Measurements from ENCODE around the gene HOXB2.
"Not testable (repeated sequence)": the region's sequence is repeated elsewhere in the genome, so short reads cannot be mapped to it uniquely, and the experiment has no call there.

HOXB2 gene

DNA sequence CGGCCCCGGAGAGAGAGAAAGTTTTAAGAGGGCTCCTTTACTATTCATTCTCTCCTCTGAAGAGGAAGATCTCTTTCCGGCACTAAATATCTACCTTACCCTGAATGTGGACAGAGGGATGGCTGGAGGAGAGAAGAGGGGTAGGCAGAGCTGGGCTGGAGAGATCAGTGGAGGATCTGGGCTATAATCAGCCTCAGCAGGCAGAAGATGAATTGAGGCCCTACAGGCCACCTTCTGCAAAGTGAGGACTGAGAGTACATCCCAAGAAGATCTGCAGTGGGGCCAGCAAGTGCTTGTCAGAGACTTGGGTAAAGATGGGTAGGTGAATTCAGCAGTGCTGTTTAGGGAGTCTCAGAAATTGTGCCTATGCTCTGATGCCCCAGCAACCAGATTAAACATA lies 7.6 kb downstream of the HOXB2 start:
- DNase-seq, result no peak

DNA sequence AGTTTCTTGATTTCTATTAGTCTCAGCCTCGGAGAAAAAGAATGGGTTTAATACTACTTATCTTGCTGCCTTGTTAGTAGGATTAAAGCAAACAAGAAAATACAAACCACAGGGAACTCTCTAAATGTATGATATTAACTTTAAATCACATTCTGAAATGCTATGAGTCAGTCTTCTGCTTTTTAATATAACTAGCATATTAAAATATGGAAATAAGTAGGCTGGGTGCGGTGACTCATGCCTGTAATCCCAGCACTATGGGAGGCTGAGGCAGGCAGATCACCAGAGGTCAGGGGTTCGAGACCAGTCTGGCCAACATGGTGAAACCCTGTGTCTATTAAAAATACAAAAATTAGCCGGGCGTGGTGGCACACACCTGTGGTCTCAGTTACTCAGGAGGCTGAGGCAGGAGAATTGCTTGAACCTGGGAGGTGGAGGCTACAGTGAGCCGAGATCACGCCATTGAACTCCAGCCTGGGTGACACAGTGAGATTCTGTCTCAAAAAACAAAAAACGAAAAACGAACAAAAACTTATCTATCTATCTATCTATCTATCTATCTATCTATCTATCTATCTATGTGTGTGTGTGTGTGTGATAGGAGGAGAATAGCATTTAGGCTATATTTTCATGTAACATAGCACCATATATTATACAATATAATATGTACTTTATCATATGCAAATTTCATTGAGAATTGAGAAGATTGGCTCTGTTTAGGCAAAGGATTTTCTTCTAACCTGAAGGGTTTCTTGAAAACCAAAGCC lies 8.9 kb downstream of the HOXB2 start:
- not testable (repeated sequence) for DNase-seq

DNA sequence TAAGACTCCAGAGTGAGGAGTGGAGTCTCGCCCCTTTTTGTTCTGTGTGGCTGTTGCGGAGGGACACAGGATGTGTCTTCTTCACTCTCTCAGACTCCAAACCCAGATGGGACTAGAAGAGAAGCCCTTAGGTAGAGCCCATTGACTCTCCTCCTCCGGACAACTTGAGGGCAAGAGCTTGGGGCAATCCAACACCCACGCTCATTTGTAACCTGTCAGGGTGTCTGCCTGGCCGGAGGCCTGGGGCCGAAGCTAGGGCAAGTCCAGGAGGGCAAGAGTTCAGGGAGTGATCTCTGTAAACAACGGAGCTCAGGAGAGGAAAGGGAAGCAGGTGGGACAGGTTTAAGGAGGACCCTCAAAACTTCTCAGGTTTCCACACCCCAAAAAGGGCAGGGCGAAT lies 12.6 kb downstream of the HOXB2 start:
- DNase-seq, result no peak

DNA sequence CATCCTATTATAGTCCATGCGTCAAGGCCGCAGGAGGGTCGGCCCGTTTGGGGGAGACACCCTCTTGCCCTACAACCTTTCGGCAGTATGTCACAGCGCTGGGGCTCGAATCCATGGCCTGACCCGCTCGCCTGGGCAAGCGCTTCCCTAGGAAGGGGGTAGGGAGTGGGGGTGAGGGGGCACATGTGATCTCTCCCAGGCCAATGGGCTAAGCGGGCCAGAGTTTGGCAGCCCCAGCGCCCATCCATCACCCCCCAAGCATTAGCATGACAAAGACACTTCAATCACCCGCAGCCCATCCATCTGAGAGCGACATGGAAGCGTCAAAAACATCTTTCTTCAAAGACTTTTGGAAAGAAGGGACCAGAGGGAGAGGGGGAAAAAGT lies 14.0 kb downstream of the HOXB2 start, which contains the start of gene HOXB1:
TSS of gene HOXB1 (minus strand) at position 125 of the 386 bp plus-strand sequence. CDS start at position 18, 107 bp downstream.
- no peak for DNase-seq

DNA sequence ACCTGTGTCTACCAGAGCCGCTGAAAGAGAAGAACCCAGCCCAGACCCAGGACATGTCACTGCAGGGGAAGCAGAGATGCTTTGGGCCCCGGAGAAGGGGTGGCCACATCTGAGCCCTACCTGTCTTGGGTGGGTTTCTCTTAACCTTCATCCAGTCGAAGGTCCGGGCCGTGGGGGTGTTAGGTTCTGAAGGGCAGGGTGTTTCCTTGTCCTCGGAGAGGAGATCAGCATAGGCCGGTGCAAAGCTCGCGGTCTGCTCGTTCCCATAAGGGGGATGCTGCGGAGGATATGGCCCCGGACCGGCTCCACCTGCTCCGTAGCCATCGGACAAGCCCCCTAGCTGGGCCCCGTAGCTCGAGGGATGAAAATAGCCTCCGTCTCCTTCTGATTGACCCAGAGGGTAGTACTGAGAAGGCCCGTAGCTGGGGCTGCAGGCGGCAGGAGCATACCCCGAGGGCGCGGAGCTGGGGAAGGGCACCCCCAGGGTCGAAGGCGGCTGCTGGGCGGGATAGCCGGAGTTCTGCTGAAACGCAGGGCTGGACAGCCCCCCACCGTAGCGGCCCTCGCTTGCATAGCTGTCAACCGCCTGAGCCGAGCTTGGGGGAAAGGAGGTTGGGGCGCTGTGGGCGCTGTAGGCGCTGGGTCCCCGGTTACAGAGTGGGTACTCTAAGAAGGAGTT lies 14.6 kb downstream of the HOXB2 start:
- DNase-seq, result no peak

DNA sequence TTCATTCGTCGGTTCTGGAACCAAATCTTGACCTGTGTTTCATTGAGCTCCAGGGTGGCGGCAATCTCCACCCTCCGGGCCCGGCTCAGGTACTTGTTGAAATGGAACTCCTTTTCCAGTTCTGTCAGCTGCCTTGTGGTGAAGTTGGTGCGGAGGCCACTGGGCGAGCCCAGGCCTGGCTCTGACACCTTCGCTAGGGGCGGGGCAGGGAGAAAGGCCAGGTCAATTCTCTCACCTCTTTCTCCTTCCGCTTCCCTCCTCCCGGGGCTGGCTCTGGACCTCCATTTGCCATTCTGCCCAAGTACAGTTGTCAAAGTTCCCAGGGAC lies 15.3 kb downstream of the HOXB2 start:
- no peak for DNase-seq

DNA sequence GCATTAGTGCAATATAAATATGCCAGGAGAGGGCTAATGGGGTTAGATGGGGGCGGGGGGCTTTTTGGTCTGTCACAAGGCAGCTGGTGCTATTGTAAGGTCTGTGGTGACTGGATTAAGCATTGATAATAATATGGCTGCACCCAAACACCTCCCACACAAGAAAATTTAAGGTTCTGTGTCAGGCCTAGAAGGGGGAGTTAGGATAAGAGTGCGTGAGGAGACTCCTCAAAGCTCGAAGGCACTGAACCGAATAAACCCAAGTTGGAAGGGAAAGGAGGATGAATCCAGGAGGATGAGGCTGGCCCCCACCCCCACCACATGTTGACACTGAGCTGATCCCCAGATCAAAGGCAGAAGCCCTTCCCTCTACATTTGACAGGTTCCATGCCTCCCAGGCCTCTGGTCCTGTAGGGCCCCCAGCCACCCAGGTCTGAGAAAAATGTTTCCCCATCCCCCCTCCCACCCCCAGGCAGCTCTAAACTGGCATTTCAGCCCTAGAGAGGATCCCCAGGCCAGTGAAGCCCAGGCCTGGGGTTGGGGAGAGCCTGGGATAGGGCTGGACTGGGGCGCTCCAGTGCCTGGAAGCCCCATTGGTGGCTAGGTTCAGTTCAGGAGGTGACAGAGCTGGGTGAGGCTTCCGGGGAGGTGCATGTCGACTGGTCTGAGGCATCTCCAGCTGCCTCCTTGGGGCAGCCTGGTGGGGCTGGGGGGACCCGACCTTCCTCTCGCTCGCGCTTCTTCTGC lies 15.8 kb downstream of the HOXB2 start:
- DNase-seq, result no peak

DNA sequence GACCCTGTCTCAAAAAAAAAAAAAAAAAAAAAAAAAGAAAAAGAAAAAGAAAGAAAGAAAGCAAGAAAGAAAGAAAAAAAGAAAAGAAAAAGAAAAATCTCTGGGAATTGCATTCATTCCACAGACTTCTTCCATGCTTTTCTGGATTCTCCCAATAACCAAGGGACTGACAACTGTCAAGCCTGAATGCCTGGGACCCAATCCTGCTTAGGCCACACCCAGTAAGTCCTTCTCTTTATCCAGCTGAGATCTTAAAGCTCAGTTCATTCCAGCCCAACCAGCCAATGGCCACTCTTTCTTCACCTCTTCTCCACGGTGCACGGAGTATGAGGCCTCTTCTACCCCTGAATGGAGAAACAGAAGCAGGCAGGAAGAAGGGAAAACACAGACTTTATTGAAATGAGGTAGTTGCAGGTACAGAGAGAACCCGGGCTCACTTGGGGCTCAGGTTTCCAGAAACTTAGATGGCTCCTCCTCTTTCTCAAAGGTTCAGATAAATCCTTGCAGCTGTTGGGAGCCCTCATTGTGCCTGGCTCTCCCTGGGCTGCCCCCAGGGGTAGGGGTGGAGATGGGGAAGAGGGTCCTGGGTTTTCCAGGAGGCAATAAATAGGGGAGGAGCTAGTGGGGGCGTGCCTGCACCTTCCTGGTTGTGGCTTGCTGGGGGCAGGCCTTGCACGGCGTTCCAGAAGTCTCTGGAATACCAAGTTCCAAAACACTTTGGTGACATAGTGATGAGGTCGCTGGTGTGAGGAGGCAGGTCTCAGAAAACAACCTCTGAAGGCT lies 16.6 kb downstream of the HOXB2 start:
- DNase-seq, result peak; percentile 50

DNA sequence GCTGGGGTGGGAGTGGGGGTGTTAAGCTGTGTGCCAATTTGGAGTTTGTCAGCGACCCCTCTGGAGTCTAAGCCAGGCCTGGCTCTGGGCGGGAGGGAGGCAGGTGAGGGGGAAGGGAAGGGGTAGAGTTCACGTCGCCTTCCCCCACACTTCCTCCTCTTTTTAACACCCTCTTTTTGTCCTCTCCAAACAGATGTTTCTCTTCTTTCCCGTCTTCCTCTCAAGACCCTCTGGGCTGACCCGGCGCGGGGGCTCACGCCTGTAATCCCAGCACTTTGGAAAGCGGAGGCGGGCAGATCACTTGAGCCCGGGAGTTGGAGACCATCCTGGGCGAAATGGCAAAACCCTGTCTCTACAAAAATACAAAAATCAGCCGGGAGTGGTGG lies 17.4 kb downstream of the HOXB2 start:
- no peak for DNase-seq

DNA sequence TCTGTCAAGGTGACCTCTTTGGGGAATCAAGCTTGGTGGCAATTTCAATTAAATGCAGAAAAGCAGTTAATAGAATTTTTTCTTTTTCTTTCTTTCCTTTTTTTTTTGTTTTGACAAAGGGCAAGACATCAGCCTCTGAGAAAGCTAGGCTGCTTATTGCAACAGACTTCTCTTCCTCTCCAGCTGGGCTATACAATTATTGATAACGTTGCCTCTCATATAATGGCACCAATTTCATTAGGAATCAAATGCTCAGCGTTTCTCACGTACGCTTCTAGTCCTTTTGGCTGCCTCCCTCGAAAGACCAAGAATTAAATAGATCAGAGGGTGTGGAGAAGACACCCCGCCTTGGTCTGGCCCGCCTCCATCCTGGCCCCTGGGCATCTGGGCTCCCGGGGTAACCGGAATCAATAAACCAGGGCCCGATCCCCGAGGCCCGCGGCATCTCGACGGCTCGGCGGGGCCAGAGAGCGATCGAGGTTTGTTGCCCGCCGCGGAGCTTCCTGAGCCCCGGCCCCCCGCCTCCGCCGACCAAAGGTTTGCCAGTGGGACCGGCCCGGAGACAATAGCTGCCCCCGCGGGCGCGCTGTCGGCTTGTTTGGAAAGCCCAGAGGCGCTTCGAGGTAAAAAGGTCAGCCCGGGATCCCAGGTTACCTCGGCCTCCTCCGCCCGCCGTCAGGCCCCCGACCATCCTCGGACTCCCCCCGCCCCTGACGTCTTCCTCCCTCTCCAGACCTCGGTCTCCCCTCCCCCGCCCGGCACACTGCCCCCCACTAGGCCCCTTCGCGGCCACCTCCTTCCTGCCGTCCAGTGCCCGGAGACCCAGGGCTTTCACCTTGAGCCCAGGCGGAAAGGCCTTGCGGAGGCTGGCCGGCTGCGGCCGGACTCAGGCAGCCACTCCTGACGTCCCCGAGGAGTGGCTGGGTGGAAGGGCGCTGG lies 18.0 kb downstream of the HOXB2 start:
- no peak for DNase-seq

DNA sequence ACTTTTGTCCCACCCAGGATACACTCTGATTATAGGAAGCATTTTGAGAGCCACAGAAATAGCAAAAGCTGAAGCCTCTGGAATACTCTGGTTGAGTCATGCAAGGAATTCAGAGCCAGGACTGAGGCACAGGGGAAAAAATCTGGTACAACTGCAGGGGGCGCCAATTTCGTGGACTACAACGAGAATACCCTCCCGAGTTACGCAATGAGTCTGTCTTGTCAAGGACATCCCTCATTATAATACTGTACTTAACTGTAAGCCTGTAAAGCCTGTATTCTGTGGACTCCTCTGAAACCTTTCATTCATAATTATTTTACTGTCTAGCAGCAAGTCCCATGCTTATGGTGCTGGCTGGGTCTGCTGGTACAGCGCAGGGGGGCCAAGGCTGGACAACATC lies 21.9 kb downstream of the HOXB2 start:
- DNase-seq, result no peak

DNA sequence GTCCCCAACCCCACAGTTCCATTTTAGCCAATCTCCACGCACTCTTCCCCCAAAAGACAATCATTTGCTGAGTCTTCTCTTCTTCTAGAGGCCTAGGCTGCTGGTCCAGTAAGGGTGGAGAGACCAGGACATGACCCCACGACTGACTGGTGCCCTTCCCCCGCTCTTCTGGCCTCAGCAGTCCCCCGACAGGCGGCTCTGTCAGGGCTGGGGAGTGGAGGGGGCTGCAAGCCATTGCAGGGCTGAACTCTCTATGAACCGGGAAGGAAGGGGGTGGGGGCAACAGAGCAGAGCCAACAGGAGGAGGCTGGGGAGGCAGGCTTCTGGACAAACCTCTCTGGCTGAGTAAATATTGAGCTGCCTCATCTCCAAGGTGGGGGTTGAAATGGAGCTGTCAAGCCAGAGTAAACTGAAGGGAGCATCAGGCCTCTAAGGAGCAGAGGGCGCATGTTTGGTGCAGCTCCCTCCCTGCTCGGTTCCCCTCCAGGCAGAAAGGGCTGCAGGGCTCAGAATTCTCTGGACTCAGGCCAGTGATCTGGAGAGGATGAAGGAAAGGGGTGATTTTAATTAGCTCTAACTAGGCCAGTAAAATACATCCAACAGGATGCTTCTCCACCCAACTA lies 22.8 kb downstream of the HOXB2 start:
- no peak for DNase-seq

DNA sequence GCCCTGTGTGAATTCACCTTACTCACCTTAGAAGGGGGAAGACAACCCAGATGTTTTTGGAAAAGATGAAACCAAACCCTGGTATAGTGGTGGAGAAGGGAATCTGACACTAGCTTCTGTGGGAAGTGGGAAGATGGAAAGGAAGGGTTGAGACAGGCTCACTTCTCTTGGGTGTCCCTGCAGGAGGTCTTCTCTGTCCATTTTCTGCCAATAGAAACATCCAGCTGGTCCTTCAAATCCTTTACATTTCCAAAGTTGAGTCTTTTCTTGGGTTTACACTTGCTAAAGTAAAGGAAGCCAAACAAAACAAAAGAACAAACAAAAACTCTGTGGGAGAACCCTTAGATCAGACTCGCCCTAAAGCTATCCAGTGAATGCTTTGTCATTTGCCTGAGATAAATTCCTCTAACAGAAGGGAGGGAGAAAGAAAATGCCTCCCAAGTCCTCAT lies 24.3 kb downstream of the HOXB2 start:
- DNase-seq, result no peak

DNA sequence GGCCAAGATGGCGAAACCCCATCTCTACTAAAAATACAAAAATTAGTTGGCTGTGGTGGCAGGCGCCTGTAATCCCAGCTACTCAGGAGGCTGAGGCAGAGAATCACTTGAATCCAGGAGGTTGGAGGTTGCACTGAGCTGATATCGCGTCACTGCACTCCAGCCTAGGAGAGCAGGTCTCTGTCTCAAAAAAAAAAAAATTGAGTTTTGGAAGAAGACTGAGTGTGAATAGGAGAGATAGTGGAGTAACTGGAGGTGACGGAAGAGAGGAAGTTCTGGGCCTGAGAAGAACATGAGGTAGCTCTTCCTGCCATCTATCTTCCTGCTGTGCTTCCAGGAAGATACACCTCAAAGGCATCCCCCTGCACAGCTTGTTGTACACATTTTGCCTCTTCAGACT lies 25.5 kb downstream of the HOXB2 start:
- no peak for DNase-seq

DNA sequence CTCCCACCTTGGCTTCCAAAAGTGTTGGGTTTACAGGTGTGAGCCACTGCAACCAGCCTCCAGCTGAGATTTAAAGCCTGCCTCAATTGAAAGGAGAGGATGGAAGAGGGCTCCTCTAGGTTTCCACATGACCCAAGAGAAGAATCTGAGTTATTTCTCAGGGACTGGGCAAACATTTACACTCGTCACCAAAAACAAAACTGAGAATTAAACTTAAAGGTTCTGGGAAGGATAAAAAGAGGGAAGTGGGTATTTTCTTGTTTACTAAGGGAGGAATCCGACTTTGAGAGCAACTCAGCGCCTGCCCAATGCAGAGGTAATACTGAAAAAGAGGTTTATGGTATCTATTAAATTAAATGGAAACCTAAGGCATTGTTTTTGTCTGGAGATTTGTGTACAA lies 27.4 kb downstream of the HOXB2 start:
- no peak for DNase-seq

DNA sequence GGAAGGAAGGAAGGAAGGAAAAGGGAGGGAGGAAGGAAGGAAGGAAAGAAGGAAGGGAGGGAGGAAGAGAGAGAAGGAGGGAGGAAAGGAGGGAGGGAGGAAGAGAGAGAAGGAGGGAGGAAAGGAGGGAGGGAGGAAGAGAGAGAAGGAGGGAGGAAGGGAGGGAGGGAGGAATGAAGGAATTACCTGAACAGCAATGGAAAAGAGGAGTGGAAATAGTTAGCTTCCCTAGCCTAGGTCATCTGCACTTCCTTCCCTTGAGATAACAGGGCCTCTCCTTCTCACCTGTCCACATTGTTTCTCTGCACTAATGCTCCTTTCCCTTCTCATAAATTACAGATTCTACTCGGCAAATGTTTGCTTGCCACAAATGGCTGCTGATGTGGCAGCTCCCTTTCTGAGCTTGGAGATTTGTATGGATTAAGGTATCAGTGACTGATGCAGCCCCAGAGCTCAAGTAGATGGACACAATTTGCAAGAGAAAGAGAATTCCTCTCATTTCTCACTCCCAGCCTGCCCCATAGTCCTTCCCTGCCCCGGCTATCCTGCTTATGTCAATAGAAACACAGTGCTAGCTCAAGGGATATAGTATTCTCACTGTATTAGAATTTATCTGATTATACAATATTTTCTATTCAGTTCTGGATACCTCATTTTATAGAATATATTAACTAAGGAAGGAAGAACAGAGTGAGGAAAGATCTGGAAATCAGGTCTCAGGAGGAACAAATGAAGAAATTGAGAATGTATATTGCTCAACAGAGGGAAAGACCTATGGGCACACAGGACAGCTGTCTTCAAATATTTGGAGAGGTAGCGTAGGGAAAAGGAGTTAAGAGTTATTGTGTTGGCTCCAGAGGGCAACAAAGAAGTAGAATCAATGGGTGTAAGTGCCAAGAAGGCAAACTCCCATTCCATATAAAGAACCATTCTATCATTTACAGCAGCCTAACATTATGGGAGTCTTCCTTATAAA lies 28.7 kb downstream of the HOXB2 start:
- no peak for DNase-seq

DNA sequence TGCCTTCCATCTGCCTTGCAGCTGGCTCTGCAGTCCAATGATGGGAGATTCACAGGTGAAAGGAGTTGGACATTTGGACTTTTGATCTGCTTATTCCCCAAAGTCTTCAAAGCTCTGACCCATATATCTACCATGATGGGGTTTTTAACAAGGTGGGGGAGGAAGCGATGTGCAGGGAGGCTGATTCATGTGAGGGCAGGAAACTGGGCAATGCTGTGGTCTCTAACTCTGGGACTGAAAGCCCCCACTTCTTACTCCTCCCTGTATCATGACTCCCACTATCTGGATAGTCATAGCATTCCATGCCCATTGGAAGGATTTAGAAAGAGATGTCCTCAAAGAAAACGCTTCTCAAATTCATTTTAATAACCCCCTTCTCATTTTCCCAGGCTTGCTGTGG lies 30.4 kb downstream of the HOXB2 start:
- no peak for DNase-seq

DNA sequence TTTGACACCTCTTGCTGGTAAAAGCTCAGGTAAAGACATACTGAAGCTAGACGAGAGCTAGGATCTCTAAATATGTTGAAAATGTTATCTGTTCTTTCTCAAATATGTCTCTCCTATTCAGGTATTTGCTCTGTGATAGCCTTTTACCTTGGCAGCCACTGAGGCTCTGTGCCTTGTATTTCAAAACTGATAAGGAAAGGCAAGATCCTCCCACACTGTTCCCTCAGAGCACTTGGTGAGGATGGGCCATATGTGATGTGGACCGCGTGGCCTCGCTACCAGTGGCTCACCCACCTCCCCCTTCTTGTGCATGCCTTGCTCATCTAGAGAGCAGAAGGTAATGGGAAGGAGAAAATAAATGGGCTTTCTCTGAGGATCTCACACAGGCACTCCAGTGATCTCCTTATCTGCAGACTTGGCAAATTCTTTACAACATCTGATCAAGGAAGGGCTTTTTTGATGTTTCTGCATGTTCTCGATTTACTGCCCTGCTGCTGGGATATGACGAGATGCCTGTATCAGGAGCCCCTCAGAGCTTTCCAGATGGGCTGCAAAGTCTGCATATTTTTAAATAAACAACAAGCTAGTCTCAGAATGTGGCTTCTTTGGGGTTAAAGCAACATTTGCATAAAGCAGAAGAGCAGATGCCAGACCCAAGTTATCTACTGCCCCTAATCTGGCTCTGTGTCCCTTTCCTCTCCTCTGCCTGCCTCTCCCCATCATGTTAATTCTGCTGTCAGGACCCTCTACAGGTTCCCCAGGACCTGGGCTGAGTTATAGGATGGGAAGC lies 31.0 kb downstream of the HOXB2 start:
- no peak for DNase-seq

DNA sequence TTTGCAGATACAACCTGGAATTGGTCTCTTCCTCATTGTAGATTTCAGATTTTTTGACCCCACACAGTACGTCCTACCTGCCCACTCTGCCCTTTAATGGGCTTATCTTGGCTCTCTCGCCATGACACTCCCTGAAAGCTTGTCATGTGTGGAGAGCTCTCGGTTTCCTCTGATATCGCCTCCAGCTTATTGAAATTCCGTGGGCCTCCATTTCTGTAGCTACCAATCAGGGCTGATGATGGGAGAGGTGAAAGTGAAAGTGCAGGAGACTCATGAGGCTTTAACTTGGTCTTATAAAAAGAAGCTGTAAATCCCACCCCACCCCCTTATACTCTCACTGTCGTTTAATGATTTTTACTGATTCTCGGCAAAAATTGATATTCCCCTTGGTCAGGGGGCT lies 31.8 kb downstream of the HOXB2 start:
- DNase-seq, result no peak

Measured in DMS79 treated with DMSO at 0.1 percent for 48 hours (cell line).